Measurements from ENCODE around the gene MYO3B.

Gene MYO3B

DNA sequence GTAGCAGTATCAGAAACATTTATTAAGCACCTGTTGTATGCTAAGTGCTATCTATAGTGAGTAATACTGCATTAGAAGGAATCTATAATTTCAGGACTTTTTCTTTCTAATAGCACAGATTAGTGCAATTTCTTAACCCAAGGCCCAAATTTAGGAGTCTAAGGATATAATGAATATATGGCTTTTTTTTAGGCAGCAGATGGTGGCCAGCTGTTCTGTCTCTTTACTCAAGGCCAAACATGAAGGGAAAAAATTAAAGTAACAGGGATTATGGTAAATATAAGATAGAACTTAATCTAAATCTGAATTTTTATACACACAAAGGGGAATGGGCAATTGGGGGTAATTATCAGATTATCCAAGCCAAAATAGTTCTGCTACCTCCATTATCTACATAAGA, 306.6 kb downstream of the MYO3B start:
- H3K4me3 ChIP-seq (ENCODE audit: low read length) = no peak overlapping the region
- no peak for DNase-seq (ENCODE audit: low read depth)
- TF ChIP-seq, protein P1, sequence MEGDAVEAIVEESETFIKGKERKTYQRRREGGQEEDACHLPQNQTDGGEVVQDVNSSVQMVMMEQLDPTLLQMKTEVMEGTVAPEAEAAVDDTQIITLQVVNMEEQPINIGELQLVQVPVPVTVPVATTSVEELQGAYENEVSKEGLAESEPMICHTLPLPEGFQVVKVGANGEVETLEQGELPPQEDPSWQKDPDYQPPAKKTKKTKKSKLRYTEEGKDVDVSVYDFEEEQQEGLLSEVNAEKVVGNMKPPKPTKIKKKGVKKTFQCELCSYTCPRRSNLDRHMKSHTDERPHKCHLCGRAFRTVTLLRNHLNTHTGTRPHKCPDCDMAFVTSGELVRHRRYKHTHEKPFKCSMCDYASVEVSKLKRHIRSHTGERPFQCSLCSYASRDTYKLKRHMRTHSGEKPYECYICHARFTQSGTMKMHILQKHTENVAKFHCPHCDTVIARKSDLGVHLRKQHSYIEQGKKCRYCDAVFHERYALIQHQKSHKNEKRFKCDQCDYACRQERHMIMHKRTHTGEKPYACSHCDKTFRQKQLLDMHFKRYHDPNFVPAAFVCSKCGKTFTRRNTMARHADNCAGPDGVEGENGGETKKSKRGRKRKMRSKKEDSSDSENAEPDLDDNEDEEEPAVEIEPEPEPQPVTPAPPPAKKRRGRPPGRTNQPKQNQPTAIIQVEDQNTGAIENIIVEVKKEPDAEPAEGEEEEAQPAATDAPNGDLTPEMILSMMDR (conservative IDR thresholded peaks at IDR 0.05; ENCODE audit: low read depth, low read length) = no peak

DNA sequence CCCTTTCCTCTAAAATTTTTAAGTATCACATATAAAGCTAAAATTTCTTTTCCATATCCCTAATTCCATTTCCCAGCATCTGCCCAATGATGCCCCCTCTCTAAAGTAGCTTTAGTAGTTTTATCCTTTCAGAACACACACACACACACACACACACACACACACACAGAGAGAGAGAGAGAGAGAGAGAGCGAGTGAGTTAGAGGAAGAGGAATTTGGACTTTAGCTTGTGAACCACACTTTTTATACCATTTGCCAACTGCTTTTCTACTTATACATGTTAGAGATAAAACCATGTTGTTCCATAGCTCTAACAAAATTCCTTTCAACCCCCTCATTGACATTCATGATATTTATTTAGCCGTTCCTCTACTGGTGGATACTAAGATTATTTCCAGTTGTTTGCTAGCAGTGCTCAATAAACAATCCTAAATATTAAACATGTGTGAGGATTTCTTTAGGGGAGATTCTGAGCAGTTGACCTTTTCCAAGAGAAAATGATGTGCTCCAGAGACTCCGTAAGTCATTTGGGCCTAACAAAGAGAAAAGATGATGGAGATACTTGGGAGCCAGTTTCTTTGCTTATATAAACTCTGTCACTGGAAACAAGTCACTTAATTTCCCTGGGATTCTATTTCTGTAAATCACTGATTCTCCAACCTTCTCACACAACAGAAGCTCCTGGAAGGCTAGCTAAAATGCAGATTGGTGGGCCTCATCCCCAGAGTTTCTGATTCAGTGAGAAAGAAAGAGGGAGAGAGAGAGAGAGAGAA, 307.5 kb downstream of the MYO3B start:
- no peak for DNase-seq (ENCODE audit: low read depth)

DNA sequence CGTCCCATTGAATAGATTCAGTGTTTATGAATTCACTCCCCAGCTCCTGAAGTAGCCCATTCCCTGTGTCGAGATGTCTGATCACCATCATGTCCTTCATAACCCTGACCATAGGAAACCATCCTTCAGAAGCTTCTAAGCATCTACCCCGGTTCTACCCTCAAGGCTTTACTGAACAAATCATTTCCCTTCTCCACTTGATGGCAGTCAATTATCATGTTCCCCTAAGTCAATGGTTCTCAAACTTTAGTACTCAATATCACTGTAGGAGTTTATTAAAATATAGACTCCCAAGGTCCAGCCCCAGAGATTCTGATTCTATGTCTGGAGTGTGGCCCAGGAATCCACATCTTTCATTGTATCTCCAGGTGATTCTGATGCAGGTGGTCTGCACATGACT, 308.8 kb downstream of the MYO3B start:
- TF ChIP-seq, protein P1 (conservative IDR thresholded peaks at IDR 0.05; ENCODE audit: low read depth, low read length) = no peak
- no peak for DNase-seq (ENCODE audit: low read depth)
- no peak overlapping the region for H3K4me3 ChIP-seq (ENCODE audit: low read length)

More for the DNA sequence above, 307.5 kb downstream of the MYO3B start:
- no peak overlapping the region for H3K4me3 ChIP-seq (ENCODE audit: low read length)
- TF ChIP-seq, protein P1 (conservative IDR thresholded peaks at IDR 0.05; ENCODE audit: low read depth, low read length) = no peak

DNA sequence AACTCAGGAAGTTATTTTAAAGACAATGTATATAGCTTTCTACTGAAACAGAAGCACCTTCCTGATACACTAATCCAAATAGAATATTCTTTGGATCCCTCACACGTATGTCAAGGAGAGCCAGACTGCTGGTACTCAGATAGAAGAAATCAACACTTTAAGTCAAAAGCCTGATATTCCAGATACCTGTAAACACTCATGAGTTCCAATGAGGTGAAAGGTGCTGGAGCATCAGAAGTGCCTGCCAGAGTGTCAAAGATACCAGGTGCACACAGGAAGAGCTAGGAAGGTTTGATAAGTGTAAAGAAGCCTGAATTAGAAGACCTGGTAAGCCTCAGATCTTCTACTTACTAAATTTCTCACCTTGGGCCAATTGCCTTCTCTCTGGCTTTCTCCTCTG, 310.9 kb downstream of the MYO3B start:
- H3K4me3 ChIP-seq (ENCODE audit: low read length) = no peak overlapping the region
- no peak for DNase-seq (ENCODE audit: low read depth)
- TF ChIP-seq, protein P1 (conservative IDR thresholded peaks at IDR 0.05; ENCODE audit: low read depth, low read length) = no peak

DNA sequence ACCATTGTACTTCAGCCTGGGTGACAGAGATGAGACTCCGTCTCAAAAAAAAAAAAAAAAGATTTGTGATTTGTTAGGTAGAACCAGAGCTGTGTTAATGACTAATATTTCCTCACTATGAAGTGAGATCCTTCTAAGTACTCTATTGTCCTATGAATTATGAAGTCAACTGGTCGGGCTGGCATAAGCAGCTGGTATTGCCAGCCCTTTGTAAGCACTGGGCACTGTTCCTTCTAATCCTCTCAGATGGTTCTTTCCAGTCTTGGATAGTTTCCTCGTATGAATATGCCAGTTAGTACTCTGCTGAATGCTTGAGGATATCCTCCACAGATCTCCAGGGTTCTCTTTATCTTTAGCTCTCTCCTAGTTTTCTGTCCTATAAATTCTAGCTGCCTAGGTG, 314.1 kb downstream of the MYO3B start:
- TF ChIP-seq, protein P1 (conservative IDR thresholded peaks at IDR 0.05; ENCODE audit: low read depth, low read length) = no peak
- no peak overlapping the region for H3K4me3 ChIP-seq (ENCODE audit: low read length)
- DNase-seq (ENCODE audit: low read depth) = no peak

DNA sequence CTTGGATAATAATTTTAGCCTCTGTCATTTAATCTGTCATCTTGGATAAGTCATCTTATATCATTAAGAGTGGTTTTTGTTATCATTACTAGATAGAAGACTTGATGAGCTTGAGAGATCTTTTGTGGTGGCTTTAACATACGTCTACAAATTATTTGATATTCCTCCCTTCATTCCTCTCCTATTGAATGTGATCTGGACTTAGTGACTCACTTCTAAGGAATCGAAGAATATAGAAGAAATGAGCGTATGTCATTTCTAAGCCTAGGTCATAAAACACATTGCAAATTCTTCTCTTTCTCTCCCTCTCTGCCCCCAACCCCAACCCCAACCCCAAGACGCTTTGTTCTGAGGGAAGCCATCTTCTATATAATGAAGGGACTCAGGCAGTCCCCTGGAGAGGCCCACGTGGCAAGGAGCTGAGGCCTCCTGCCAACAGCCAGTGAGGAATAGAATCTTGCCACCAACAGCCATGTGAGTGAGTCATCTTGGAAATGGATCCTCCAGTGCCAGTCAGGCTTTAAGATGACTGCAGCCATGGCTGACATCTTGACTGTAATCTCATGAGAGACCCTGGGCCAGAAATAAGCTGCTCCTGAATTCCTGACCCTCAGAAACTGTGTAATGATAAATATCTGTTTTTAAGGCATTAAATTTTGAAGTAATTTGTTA, 315.6 kb downstream of the MYO3B start:
- no peak overlapping the region for H3K4me3 ChIP-seq (ENCODE audit: low read length)
- peak; percentile 46 for DNase-seq (ENCODE audit: low read depth)
- TF ChIP-seq, protein P1 (conservative IDR thresholded peaks at IDR 0.05; ENCODE audit: low read depth, low read length) = no peak

DNA sequence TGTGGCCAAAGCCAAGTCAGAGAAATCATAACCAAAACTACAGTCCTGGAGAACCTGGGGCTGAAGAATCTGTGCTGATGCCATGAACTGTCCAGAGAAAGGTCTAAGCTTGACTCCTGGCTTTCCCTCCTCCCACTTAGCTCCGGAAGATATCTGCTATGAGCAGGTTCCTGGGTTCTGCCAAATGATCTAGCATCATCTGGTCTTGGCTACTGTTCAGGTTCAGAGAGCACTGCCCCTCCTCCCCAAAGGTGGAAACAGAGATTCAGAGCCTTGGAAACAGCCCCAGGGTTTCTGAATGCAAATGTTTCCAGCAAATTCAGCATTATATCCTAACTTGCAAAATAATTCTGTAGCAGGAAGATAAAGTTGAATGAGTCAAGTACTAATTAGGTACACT, 317.9 kb downstream of the MYO3B start:
- H3K4me3 ChIP-seq (ENCODE audit: low read length) = no peak overlapping the region
- TF ChIP-seq, protein P1 (conservative IDR thresholded peaks at IDR 0.05; ENCODE audit: low read depth, low read length) = no peak
- no peak for DNase-seq (ENCODE audit: low read depth)

Data from retinal pigment epithelial cell (primary cell).